ENCODE results near the gene CHST8.

The CHST8 gene

GRCh38 chr19:33621811-33622504 is at the start of gene CHST8:
CHST8 (plus strand) TSS chr19:33621953; CDS start chr19:33689262, 67,309 bp downstream.
- H3K36me3 ChIP-seq (ENCODE audit: control insufficient read depth, insufficient read depth, low read length) = no peaks in the 10 kb centered on the region
- peak within 1 kb of the TSS; percentile 75 for H3K4me3 ChIP-seq (ENCODE audit: low read depth, low read length)
- no peak within 1 kb of the TSS for H3K27ac ChIP-seq (ENCODE audit: low read depth, low read length)
- H3K27me3 ChIP-seq (ENCODE audit: control insufficient read depth, insufficient read depth, low read length) = peaks cover 62% of the 10 kb centered on the region
- peak within 1 kb of the TSS; percentile 59; the same call in 1 of the 2 replicates for H3K9ac ChIP-seq (ENCODE audit: low read depth, low read length)
- H3K9me3 ChIP-seq (ENCODE audit: control insufficient read depth, insufficient read depth, low read length) = no peaks in the 10 kb centered on the region
- peaks cover 17% of the 10 kb centered on the region for H3K4me1 ChIP-seq (ENCODE audit: control insufficient read depth, insufficient read depth, low read length)

GRCh38 chr19:33572929-33573328 is 48.8 kb upstream of the CHST8 start:
- Histone ChIP-seq H3K9me3 (ENCODE audit: control insufficient read depth, insufficient read depth, low read length) (peaks cover 12% of the 10 kb centered on the region), H3K36me3 (ENCODE audit: control insufficient read depth, insufficient read depth, low read length) (no peaks in the 10 kb centered on the region), H3K4me1 (ENCODE audit: control insufficient read depth, insufficient read depth, low read length) (peaks cover 9% of the 10 kb centered on the region), H3K9ac (ENCODE audit: low read depth, low read length) (no peak overlapping the region), H3K4me3 (ENCODE audit: low read depth, low read length) (no peak overlapping the region), H3K27me3 (ENCODE audit: control insufficient read depth, insufficient read depth, low read length) (no peaks in the 10 kb centered on the region), H3K27ac (ENCODE audit: low read depth, low read length) (no peak overlapping the region)

- Histone ChIP-seq H3K9me3 (ENCODE audit: control insufficient read depth, insufficient read depth, low read length) (peaks cover 12% of the 10 kb centered on the region), H3K4me3 (ENCODE audit: low read depth, low read length) (no peak overlapping the region), H3K4me1 (ENCODE audit: control insufficient read depth, insufficient read depth, low read length) (peaks cover 6% of the 10 kb centered on the region), H3K36me3 (ENCODE audit: control insufficient read depth, insufficient read depth, low read length) (no peaks in the 10 kb centered on the region), H3K27ac (ENCODE audit: low read depth, low read length) (no peak overlapping the region), H3K27me3 (ENCODE audit: control insufficient read depth, insufficient read depth, low read length) (no peaks in the 10 kb centered on the region), H3K9ac (ENCODE audit: low read depth, low read length) (no peak overlapping the region)
Observed at GRCh38 chr19:33574824-33575223, 46.9 kb upstream of the CHST8 start.

GRCh38 chr19:33578697-33579096 is 43.1 kb upstream of the CHST8 start:
- no peak overlapping the region for H3K4me3 ChIP-seq (ENCODE audit: low read depth, low read length)
- no peaks in the 10 kb centered on the region for H3K27me3 ChIP-seq (ENCODE audit: control insufficient read depth, insufficient read depth, low read length)
- peaks cover 12% of the 10 kb centered on the region for H3K9me3 ChIP-seq (ENCODE audit: control insufficient read depth, insufficient read depth, low read length)
- H3K36me3 ChIP-seq (ENCODE audit: control insufficient read depth, insufficient read depth, low read length) = no peaks in the 10 kb centered on the region
- no peak overlapping the region for H3K27ac ChIP-seq (ENCODE audit: low read depth, low read length)
- no peak overlapping the region for H3K9ac ChIP-seq (ENCODE audit: low read depth, low read length)
- H3K4me1 ChIP-seq (ENCODE audit: control insufficient read depth, insufficient read depth, low read length) = no peaks in the 10 kb centered on the region

- no peaks in the 10 kb centered on the region for H3K4me1 ChIP-seq (ENCODE audit: control insufficient read depth, insufficient read depth, low read length)
- peaks cover under 1% of the 10 kb centered on the region; the same call in 1 of the 2 replicates for H3K9me3 ChIP-seq (ENCODE audit: control insufficient read depth, insufficient read depth, low read length)
- no peak overlapping the region for H3K4me3 ChIP-seq (ENCODE audit: low read depth, low read length)
- no peak overlapping the region for H3K9ac ChIP-seq (ENCODE audit: low read depth, low read length)
- no peaks in the 10 kb centered on the region for H3K27me3 ChIP-seq (ENCODE audit: control insufficient read depth, insufficient read depth, low read length)
- no peaks in the 10 kb centered on the region for H3K36me3 ChIP-seq (ENCODE audit: control insufficient read depth, insufficient read depth, low read length)
- no peak overlapping the region for H3K27ac ChIP-seq (ENCODE audit: low read depth, low read length)
Observed at GRCh38 chr19:33580026-33580644, 41.6 kb upstream of the CHST8 start.

GRCh38 chr19:33580645-33581037 is 41.1 kb upstream of the CHST8 start:
- H3K27ac ChIP-seq (ENCODE audit: low read depth, low read length) = no peak overlapping the region
- H3K4me1 ChIP-seq (ENCODE audit: control insufficient read depth, insufficient read depth, low read length) = no peaks in the 10 kb centered on the region
- no peak overlapping the region for H3K4me3 ChIP-seq (ENCODE audit: low read depth, low read length)
- no peaks in the 10 kb centered on the region for H3K9me3 ChIP-seq (ENCODE audit: control insufficient read depth, insufficient read depth, low read length)
- no peaks in the 10 kb centered on the region for H3K36me3 ChIP-seq (ENCODE audit: control insufficient read depth, insufficient read depth, low read length)
- no peak overlapping the region for H3K9ac ChIP-seq (ENCODE audit: low read depth, low read length)
- no peaks in the 10 kb centered on the region for H3K27me3 ChIP-seq (ENCODE audit: control insufficient read depth, insufficient read depth, low read length)

- no peak overlapping the region for H3K9ac ChIP-seq (ENCODE audit: low read depth, low read length)
- no peaks in the 10 kb centered on the region for H3K27me3 ChIP-seq (ENCODE audit: control insufficient read depth, insufficient read depth, low read length)
- H3K27ac ChIP-seq (ENCODE audit: low read depth, low read length) = no peak overlapping the region
- no peak overlapping the region for H3K4me3 ChIP-seq (ENCODE audit: low read depth, low read length)
- peaks cover 9% of the 10 kb centered on the region for H3K9me3 ChIP-seq (ENCODE audit: control insufficient read depth, insufficient read depth, low read length)
- no peaks in the 10 kb centered on the region for H3K36me3 ChIP-seq (ENCODE audit: control insufficient read depth, insufficient read depth, low read length)
- H3K4me1 ChIP-seq (ENCODE audit: control insufficient read depth, insufficient read depth, low read length) = no peaks in the 10 kb centered on the region
Observed at GRCh38 chr19:33582914-33583313, 38.8 kb upstream of the CHST8 start.

- H3K27me3 ChIP-seq (ENCODE audit: control insufficient read depth, insufficient read depth, low read length) = no peaks in the 10 kb centered on the region
- H3K27ac ChIP-seq (ENCODE audit: low read depth, low read length) = no peak overlapping the region
- H3K4me1 ChIP-seq (ENCODE audit: control insufficient read depth, insufficient read depth, low read length) = no peaks in the 10 kb centered on the region
- H3K9ac ChIP-seq (ENCODE audit: low read depth, low read length) = no peak overlapping the region
- H3K36me3 ChIP-seq (ENCODE audit: control insufficient read depth, insufficient read depth, low read length) = no peaks in the 10 kb centered on the region
- peaks cover 13% of the 10 kb centered on the region for H3K9me3 ChIP-seq (ENCODE audit: control insufficient read depth, insufficient read depth, low read length)
- no peak overlapping the region for H3K4me3 ChIP-seq (ENCODE audit: low read depth, low read length)
Observed at GRCh38 chr19:33587150-33587549, 34.6 kb upstream of the CHST8 start.

- Histone ChIP-seq H3K36me3 (ENCODE audit: control insufficient read depth, insufficient read depth, low read length) (no peaks in the 10 kb centered on the region), H3K27me3 (ENCODE audit: control insufficient read depth, insufficient read depth, low read length) (no peaks in the 10 kb centered on the region), H3K9me3 (ENCODE audit: control insufficient read depth, insufficient read depth, low read length) (peaks cover 13% of the 10 kb centered on the region), H3K4me3 (ENCODE audit: low read depth, low read length) (no peak overlapping the region), H3K27ac (ENCODE audit: low read depth, low read length) (no peak overlapping the region), H3K4me1 (ENCODE audit: control insufficient read depth, insufficient read depth, low read length) (no peaks in the 10 kb centered on the region), H3K9ac (ENCODE audit: low read depth, low read length) (no peak overlapping the region)
Observed at GRCh38 chr19:33590224-33590623, 31.5 kb upstream of the CHST8 start.

GRCh38 chr19:33595783-33596182 is 26.0 kb upstream of the CHST8 start:
- H3K27ac ChIP-seq (ENCODE audit: low read depth, low read length) = no peak overlapping the region
- H3K4me1 ChIP-seq (ENCODE audit: control insufficient read depth, insufficient read depth, low read length) = no peaks in the 10 kb centered on the region
- no peak overlapping the region for H3K4me3 ChIP-seq (ENCODE audit: low read depth, low read length)
- no peak overlapping the region for H3K9ac ChIP-seq (ENCODE audit: low read depth, low read length)
- no peaks in the 10 kb centered on the region for H3K9me3 ChIP-seq (ENCODE audit: control insufficient read depth, insufficient read depth, low read length)
- no peaks in the 10 kb centered on the region for H3K27me3 ChIP-seq (ENCODE audit: control insufficient read depth, insufficient read depth, low read length)
- no peaks in the 10 kb centered on the region for H3K36me3 ChIP-seq (ENCODE audit: control insufficient read depth, insufficient read depth, low read length)

- no peaks in the 10 kb centered on the region for H3K27me3 ChIP-seq (ENCODE audit: control insufficient read depth, insufficient read depth, low read length)
- H3K9ac ChIP-seq (ENCODE audit: low read depth, low read length) = no peak overlapping the region
- peaks cover 14% of the 10 kb centered on the region for H3K4me1 ChIP-seq (ENCODE audit: control insufficient read depth, insufficient read depth, low read length)
- H3K9me3 ChIP-seq (ENCODE audit: control insufficient read depth, insufficient read depth, low read length) = 0 out of 2 replicates have a peak, but pooled peaks cover 8% of the 10 kb centered on the region
- H3K27ac ChIP-seq (ENCODE audit: low read depth, low read length) = no peak overlapping the region
- H3K36me3 ChIP-seq (ENCODE audit: control insufficient read depth, insufficient read depth, low read length) = no peaks in the 10 kb centered on the region
- no peak overlapping the region for H3K4me3 ChIP-seq (ENCODE audit: low read depth, low read length)
Observed at GRCh38 chr19:33601583-33601982, 20.2 kb upstream of the CHST8 start.

Data from HUES48 (cell line).